Ramos (cell line): ENCODE results near the gene C1orf50.
"Not testable (repeated sequence)": the region's sequence is repeated elsewhere in the genome, so short reads cannot be mapped to it uniquely, and the experiment has no call there.

Source experiments
- in situ Hi-C: fragments of 300-500 bp; cut with MboI; formaldehyde crosslinking; loops from one replicate; pipeline ENCODE4 v1.14.3; 2022; ENCODE audit warnings: low sequenced_read_pairs; ENCODE audit not compliant: unreplicated experiment

C1orf50 gene

DNA sequence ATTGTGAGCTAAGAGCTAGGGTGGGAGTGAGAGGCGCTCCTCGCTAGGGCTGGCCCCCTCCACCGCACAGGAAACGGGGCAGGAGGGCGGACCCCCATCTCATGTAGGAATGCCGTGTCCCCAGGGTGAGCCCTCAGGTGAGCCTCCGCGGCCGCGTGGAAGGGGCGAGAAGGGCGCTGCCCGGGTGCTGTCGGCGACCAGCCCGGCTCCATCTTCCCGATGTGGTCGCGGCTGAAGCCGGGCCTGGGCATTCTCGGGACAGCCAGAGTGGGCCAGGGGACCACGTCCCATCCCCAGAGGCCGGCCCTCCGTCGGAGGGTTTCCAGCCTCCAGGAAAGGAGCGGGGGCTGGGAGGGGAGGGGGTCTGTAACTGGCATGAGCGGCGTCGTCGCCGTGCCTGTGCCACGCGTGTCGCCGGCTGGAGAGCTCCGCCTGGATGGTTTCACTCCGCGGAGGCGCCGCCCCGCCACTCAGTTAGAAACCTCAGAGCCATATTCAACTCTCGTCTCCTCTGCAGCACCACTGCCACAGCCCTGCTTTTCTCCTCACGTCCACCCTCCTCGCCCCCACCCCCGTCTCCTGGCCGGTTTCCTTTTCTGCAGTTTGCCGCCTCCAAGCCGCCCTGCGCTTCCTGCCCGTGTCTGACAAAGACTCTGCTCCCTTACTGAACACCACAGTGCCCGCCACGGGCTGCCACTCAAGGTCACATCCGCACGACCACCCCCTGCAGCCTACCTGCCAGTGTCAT, 18.1 kb downstream of the C1orf50 start, which contains the start of gene TMEM269:
Gene TMEM269, plus strand, starts transcription at position 46 of the 748 bp plus-strand sequence. CDS start 4,903 bp downstream, outside the sequence.
- in situ Hi-C loops, result no loop called here

DNA sequence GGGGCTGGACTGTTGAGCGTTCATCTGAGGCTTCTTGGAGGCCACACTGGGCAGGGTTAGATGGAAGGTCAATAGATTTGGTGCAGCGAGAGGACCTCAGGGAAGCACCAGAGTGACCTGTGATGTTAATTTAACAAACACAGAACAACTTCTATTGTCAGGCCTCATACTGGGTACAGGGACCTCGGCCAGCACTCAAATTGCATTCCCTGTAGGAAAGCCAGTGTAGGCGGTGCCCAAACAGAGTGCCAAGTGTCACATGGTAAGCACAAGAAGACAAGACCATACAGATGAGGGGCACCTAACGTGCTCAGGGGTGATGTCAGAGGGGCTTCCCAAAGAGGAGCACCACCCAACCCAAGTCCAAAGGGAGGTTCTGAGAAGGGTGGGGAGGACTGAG, 19.0 kb downstream of the C1orf50 start:
- in situ Hi-C loops, result no loop called here

DNA sequence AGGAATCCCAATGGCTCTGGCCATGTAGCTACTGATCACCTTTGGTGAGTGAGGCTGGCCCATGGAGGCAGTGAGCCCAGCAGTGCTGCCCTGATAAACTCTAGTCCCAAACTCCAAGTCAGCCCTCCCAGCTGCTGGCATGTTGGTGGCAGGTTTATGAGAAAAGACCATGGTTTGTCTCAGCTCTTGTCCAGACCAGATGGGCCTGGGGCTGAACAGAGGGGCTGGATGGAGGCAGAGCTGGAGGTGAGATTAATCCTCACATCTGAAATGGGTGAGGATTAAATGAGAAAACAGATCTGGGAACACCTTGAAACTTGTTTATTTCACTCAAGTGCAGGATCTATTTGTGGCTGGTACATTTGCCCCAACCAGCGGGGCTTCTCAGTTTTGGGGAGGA, 21.0 kb downstream of the C1orf50 start:
- in situ Hi-C loops, result no loop called here

DNA sequence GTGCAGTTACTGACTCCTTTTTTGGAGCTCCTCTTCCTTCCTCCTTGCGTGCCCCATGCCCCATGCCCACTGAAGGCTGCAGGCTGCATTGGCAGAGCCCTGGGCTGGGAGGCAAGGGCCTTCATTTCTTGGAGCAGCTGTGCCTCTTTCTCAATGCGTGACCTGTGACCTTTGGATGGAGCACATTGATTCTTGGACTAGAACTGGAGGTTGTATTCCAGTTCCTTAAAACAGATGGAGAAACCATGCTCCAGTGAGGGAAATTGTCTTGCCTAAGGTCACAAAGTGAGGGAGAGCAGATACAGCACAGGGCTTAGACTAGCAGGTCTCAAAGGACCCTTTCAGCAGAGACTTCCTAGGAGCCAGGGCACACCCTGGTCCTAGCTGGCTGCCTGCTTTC, 26.8 kb downstream of the C1orf50 start:
- in situ Hi-C loops, result no loop called here

DNA sequence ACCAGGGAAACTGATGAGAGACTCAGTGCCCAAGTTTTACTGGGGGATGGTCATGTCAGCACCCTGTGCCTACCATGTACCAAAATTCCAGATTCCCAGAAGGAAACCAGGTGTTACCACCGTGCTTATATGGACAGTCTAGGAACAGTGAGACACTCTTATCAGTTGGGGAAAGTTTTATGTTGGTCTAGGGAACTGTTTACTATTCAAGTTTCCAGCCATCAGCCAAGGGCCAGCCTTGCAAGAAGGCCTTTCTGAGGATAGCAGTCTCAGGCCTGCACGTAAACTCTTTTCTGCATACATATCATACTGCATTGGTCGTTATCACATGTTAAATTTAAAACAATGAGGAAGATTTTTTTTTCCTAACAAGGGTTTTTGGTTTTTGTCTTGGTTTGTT, 30.4 kb downstream of the C1orf50 start:
- in situ Hi-C loops, result no loop called here

DNA sequence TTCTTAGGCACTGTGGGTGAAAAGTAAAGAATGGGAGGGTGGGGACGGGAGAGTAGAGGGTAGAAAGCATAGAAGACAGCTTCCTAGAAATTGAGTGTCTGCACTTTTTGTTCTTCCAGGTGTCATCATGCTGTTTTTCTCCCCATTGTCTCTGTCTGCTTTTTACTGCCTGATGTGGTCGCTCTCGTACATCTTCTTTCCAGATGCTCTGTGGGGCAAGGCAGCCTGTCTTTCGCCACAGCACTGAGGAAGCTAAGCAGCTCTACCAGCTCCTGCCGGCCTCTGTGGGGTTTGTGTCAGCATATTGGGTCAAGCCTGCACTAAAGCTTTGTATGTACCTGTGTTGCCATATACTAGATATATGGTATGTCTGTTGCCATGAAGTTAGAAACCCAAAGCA, 30.9 kb downstream of the C1orf50 start:
- in situ Hi-C loops, result no loop called here

DNA sequence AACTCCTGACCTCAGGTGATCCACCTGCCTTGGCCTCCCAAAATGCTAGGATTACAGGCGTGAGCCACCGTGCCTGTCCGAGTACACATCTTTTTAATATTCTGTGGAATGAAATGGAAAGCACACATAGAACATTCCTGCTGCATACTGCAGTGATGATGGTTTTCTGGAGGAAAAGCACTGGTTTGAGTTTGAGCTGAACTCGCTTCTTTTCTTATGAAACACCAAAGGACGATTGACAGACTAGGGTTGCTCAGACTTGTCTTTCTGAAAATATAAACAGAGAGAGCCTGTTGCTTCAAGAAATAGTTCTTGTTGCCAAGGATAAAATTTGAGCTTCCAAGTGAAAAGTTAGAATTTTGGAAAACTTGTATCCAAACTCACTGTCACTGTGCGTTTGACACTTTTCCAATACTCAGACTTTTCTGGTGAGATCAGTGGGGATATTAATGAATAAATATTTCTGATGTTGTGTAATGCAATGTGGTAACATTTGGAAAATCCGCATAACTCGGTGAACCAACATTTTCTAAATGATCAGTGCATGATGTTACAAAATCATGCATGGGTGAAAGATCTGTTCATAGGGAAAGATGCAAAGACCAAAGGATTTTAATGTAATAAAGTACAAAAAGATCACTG, 34.9 kb downstream of the C1orf50 start:
- in situ Hi-C loops, result no loop called here

DNA sequence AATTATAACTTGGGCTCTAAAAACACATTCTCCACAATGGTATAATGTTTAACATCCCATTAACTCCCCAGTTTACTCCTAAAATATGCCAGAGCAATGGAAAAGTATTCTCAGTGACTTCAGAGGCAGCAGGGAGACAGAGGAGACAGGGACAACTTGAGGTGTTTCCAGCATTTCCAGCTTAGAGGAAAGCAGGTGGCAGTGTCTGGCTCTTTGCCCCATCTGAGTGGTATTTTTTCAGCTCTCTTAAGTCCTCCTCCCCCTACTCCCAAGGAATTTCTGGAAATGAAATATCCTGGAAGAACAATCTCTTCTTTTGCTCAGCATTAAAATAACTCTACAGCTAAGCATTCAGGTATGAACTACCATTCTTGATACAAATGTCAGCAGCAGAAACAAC, 39.1 kb downstream of the C1orf50 start:
- in situ Hi-C loops, result no loop called here

DNA sequence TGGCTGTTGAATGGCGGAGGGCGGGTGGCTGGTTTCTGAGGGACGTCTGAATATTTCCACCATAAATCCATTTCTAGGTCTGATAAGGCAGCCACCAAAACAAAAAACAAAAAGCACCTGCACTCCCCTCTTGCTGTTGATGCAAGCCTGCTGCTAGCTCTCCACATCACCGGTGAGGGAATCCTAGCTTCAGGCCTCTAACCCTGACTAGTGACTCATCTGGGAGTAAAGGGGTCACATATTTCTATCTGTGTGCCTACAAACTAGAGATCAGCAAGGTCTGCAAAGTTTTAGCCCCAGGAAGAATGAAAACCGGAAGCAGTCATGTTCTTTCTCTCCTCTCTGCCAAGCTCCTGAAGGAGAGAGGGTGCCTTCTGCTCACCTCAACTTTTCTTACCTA, 39.5 kb downstream of the C1orf50 start:
- in situ Hi-C loops, result no loop called here

DNA sequence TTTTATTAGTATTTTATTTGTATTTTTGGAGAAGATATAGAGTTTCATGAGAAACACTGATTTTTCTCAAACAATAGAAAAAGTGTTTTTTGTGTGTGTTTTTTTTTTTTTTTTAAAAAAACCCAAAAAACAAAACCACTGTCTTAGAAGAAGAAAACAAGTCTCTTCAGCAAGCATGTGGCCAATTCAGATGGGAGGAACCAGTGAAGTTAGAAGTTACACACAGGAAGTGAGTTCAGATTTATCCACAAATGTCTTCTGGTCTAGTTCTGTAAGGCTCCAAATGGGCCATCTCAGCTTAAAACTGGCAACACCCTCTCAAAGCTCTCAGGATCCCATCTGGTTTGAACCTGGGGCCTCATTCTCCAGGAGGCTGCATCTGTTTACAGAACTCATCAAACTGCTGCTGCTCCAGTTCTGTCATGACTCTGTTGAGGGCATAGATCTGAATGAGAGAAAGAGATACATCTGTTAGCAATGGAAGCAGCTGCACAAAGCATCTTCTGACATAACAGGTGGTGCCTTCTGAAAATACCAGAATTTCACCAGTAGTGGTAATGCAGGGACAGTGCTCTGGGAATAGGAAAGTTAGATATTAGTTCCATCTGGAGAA, 40.1 kb downstream of the C1orf50 start:
- in situ Hi-C loops, result no loop called here

DNA sequence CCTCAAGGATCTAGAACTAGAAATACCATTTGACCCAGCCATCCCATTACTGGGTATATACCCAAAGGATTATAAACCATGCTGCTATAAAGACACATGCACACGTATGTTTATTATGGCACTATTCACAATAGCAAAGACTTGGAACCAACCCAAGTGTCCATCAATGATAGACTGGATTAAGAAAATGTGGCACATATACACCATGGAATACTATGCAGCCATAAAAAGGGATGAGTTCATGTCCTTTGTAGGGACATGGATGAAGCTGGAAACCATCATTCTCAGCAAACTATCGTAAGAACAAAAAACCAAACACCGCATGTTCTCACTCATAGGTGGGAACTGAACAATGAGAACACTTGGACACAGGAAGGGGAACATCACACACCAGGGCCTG, 47.8 kb downstream of the C1orf50 start:
- in situ Hi-C loops, result not testable (repeated sequence)

DNA sequence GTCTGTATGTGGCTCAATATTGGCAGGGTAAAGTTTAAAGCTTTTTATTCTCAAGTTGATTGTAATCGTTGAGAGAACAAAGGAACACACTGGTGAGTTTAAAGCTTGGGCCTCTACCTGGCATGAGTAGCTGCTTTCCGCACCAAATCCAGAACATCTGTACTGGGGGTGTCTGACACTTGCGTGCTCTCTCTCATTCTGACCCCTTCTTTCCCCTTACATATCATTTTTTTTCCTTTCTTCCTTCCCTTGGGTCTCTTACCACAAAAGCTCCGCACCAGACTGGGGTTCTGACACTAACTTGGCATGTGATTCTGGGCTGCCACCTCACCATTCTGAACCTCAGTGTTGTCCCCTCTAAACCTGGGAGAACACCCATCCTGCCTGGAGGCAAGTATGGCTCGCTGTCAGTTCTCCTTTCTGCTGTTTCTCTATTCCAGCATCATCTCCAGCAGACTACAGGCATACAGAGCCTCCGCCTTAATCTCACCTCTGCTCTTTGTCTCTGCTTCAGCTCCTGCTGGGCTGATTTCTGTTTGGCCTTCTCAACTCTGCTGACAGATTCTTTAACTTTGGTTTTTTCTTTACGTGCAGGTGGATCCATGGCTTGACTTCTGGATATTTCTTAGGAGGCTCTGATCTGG, 49.0 kb downstream of the C1orf50 start:
- in situ Hi-C loops, result no loop called here

DNA sequence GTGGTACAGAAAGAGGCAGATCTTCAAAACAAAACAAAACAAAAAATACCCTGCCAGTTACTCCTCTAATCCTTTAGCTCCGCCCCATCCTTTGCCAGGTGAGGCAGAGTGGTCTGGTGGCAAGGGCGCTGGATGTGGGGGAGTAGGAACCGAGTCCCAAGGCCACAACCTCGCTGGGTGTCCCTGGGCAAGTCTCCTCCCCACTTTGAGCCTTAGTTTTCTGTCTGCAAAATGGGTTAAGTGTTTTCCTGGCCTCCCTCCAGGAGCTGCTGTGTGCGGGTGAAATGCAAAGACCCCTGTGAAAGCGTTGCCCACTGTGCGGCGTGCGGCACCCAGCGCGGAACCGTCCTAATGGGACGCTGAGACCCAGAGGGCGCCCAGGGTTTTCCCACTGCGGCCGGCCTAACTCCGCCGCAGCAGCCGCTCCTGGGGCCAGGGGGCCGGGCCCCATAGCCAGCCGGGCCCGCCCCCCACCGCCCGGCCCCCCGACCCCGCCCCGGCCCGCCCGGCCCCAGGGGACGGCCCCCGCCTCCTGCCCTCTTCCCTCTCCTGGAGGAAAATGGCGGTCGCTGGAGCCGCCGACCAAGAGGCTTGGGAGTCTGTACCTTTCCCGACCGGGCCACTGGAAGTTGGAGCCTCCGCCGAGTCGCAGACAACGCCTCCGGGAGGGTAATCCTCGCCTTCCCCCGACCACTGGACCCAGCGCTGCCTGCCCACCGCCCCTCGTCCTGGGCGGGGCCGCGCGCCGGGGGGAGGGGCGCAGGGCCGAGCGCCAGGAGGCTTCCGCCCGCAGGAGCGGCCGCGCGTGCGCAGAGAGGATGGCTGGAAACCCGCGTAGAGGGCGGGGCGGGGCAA, 49.8 kb downstream of the C1orf50 start, which contains the start of the genes ERMAP and SVBP:
Gene ERMAP, plus strand, starts transcription at position 538 of the 855 bp plus-strand sequence. CDS start 13,327 bp downstream, outside the sequence.
Gene SVBP, minus strand, starts transcription at position 813 of the 855 bp plus-strand sequence. CDS start 853 bp downstream, outside the sequence.
- in situ Hi-C loops, result no loop called here

DNA sequence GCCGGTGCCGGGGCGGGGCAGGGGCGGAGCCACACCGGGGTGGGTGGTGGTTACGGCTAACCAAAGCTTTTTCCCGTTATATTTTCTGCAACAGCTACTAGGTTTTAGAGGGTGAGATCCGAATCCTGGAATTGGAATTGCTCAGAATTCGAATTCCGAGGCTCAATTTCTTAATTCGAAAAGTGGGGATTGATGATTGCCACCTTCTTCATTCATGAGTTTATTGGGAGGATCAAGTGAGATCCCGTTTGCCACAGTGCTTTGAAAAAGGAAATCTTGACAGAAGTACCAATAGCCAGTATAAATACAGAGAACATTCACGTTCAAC, 50.4 kb downstream of the C1orf50 start:
- in situ Hi-C loops, result no loop called here

DNA sequence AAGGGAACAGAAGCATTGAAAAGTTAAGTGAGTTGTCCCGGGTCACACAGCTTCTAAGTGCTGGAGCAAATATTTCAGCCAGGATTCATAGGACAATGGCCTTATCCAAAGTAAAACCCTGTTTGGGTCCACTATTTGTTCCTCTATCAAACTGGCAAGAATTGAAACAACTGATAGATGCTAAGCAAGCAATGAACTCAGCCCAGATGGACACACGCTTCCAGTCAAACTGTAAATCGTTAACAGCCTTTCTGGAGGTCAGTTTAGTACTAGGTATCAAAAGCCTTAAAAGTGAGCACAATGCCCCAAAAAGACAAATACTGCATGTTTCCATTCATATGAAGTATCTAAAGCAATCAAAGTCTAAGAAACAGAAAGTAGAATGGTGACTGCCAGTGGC, 50.9 kb downstream of the C1orf50 start:
- in situ Hi-C loops, result no loop called here

DNA sequence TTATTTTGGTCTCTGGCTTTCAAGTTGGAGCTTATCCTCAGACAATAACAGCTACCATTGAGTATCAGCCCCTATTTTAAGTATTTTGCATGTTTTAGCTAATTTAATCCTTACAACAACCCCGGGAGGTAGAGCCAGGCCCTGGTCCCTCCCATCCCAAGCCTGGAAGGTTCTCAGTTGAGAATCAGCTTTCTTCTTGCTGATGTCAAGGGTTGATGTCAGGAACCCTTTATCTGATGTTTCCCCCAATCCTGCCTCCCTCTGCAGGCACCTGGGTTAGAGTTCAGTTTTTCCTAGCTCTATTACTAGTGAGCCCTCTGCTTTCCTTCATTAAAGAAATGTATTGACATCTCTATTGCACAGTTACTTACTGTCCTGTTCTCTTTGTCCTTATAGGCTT, 53.8 kb downstream of the C1orf50 start:
- in situ Hi-C loops, result no loop called here

DNA sequence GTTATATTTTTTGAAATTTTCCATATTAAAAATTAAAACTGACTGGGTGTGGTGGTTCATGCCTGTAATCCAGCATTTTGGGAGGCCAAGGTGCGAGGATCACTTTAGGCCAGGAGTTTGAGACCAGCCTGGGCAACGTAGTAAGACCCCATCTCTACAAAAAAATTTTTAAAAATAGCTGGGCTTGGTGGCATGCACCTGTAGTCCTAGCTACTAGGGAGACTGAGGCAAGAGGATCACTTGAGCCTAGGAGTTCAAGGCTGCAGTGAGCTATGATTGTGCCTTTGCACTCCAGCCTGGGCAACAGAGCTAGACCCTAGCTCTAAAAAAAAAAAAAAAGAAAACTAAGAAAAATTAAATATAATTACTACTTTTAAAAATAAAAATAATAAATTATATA, 54.6 kb downstream of the C1orf50 start:
- in situ Hi-C loops, result no loop called here

DNA sequence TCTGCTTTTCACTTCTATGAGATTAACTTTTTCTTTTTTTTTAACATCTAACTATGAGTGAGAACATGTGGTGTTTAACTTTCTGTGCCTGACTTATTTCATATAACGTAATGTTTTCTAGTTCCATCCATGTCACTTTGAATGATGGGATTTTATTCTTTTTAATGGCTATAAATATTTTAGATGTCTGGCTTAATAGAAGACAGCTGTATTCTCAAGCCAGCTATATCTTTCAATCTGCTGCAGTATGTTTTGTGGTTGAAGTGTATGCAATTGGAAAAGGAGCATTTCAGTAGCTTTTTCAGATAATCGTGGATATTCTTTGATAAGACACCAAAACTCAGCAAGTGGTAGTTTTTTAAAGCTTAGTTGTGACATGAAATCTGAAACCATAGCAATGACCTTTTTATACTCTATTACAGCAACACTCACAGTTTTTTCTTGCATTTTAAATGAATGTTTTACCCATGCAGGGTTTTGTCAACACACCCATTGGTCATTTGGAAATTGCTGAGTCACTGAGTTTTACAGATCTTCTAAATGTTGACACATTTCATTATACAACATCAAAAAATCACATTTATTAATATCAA, 55.8 kb downstream of the C1orf50 start:
- in situ Hi-C loops, result no loop called here

DNA sequence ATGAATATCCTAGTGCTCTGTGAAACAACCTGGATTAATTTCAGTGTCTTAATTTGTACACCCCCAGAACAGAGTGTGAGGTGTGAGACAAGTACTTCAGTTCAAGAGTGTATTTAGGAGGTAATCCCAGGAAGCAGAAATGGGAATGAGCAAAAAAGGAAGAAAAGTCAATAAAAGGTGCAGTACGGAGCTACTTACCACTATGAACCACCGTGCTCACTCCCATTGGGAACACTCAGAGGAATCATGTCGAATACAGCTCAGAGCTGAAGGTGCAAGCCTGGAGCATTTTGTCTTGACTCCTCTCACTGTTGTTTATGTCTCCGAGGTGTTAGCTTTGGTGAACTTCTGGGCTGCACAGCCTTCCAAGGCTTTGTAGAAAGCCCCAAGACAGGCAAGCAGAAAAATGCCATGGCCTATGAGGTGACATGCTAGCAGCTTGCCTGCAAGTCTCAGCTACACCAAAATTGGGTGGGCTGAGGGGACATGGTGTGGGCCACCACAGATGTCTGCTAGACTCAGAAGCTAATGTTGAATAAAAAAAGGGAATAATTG, 57.5 kb downstream of the C1orf50 start:
- in situ Hi-C loops, result no loop called here
